T1000 (cell line): ENCODE measurements around the gene IL1R1.

Source experiments
- DNase-seq: peaks from one replicate; lab custom pipeline; 2025; ENCODE audit warnings: mixed read lengths; lab: John Stamatoyannopoulos, UW

Gene IL1R1

GRCh38 chr2:102204638-102205037 lies 62.1 kb downstream of the IL1R1 start:
- DNase-seq = no peak

DNA sequence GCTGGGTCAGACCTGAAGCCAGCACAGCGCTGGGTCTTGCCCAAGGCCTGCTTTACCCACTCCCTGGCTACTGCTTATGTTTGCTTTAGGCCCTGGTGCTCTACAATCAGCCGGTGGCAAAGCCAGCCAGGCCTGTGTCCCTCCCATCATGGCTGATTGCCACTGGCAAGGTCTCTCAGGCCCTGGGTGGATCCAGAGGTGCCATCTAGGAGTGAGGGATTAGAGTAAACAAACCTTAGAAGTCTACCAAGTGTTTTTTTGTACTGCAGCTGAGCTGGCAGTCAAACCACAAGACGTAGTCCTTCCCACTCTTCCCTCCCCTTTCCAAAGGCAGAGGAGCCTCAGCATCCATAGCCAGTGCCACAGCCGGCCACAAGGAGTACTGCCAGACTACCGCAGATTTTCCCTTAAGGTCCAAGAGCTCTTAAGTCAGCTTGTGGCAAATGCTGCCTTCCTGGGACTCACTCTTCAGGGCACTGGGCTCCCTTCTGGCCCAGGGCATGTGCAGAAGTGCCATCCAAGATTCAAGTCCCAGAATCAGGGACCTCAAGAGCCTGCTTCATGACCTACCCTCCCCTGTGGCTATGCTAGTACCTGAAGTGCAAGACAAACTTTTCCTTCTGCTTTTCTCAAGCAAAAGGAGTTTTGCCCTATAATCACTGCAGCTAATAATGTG lies 64.3 kb downstream of the IL1R1 start:
- DNase-seq = no peak

DNA sequence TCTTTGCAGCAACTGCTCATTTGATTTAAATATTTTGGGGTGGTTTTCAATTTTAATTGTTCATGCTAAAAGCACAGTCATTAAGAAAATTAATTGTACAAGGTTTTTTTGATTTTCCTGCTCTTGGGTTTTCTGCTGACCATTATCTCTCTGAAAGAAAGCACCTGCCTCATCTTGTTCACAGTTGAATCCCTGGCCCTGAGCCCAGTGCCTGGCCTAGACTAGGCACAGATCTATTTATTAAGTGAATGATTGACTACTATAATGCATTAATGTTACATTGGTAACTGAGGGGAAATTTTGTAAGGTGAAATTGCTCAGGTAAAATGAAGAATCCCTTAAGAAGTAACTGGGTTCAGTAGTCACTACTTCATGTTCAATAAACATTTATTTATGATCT lies 66.2 kb downstream of the IL1R1 start:
- DNase-seq = no peak

GRCh38 chr2:102209474-102209873 lies 66.9 kb downstream of the IL1R1 start:
- no peak for DNase-seq

GRCh38 chr2:102217032-102217431 lies 74.5 kb downstream of the IL1R1 start:
- no peak for DNase-seq

DNA sequence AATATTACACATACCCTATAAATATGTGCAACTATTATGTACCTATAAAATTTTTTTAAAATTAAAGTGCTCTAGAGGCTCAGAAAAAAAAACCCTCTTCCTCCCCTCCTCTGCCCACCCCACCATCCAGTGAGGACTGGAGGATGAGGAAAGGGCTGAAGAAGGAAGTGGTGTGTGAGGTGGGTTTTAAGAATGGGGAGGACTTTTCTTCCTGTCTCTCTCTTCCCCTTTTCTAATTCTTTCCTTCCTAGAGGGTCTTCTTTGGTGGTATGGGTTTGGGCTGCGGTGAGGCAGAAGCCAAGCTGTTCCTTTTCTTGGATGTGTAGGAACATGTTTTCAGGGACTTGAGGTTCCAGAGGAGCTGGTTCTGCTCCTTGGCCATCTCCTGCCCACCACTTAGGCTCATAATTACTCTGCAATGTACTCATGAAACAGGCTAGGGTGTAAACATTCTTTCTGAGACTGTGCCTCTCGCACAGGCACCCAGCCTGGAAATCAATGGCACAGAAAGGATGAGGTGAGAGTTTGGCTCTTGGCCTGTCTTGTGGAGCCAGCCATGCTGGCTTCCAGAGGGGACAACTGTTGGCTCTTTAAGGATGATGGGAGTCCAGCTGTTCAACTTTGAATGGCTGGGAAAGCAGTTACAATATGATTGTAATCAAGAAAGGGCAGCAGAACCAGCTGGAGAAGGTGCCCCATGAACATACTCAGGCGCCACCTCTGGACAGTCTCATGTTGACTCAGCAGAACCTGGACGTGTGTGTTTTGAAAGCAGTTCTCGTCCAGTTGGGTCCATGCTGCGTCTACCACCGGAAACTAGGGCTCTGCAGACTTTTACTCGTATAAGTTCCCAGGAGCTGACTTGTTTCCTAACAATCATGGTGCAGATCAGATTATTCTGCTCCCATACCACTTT lies 82.5 kb downstream of the IL1R1 start:
- no peak for DNase-seq

DNA sequence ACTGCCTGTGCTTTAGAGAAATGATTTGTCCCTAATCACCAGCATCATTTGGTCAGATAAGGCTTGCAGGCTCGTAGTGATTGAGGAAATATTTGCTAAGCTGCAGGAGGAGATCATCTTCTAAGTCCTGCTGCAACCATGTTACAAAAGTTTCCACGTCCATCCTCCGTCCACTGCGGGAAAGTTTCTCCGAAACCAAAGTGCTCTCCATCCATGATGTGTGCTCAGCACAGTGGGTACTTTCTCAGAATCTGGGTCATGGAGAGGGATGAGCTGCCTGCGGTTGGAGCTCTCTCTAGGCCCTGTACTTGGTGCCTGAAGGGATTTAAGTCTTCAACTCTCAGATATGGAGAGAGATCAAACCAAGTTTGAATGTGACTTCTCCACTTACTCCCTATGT lies 83.6 kb downstream of the IL1R1 start:
- DNase-seq = no peak

- no peak for DNase-seq
Measured at GRCh38 chr2:102226612-102227391, 84.3 kb downstream of the IL1R1 start.

DNA sequence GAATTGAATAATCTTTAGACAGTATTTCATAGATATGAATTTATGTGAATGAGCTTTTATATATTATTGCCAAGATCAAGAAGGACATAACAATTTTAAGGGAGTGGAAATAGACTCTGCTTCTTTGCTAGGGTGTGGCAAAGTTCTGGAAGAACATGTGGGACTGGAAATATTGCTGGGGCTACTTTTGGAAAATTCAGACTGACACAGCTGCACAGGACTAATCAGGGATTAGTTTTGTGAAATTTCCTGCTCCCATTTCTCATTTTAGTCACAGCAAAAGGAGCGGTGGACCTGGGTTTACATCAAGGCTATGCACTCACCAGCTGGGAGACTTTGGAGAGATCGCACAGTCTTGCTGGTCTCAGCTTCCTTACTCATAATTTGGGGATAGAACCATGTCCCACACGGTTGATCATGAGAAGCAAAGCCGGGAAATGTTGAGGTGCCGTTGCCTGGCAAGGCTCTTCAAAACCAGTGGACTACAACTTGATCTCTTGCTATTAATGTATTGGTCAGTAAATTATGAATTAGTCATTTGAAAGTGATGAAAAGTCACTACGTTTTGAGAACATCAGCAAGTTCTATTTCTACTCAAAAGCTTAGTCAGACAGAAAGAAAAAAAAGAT lies 86.7 kb downstream of the IL1R1 start:
- no peak for DNase-seq
